HG02885 (cell line): ENCODE measurements around the gene PCLO.
"Not testable (repeated sequence)": the region's sequence is repeated elsewhere in the genome, so short reads cannot be mapped to it uniquely, and the experiment has no call there.

Source experiments
- ATAC-seq: cut with Tn5 transposase; IDR thresholded peaks from one replicate; pipeline ENCODE4 v1.9.1; 2021; ENCODE audit warnings: mild to moderate bottlenecking; ENCODE audit not compliant: unreplicated experiment, poor library complexity

The PCLO gene

GRCh38 chr7:82975811-82976468 is 186.7 kb downstream of the PCLO start:
- no peak for ATAC-seq

- ATAC-seq = no peak
These were observed 190.5 kb downstream of the PCLO start for GRCh38 chr7:82972135-82972534.

GRCh38 chr7:82965088-82966036 is 197.3 kb downstream of the PCLO start:
- ATAC-seq = no peak

GRCh38 chr7:82964150-82964882 is 198.4 kb downstream of the PCLO start:
- no peak for ATAC-seq

GRCh38 chr7:82961240-82961639 is 201.4 kb downstream of the PCLO start:
- ATAC-seq = no peak

GRCh38 chr7:82959528-82959927 is 203.2 kb downstream of the PCLO start:
- ATAC-seq = no peak

GRCh38 chr7:82957521-82957920 is 205.2 kb downstream of the PCLO start:
- no peak for ATAC-seq

- ATAC-seq = no peak
These were observed 209.2 kb downstream of the PCLO start for GRCh38 chr7:82953324-82954027.

- no peak for ATAC-seq
These were observed 212.2 kb downstream of the PCLO start for GRCh38 chr7:82950436-82950835.

- ATAC-seq = no peak
These were observed 217.2 kb downstream of the PCLO start for GRCh38 chr7:82945480-82945879.

- no peak for ATAC-seq
These were observed 217.6 kb downstream of the PCLO start for GRCh38 chr7:82945056-82945455.

GRCh38 chr7:82932516-82932915 is 230.2 kb downstream of the PCLO start:
- no peak for ATAC-seq

GRCh38 chr7:82926477-82926876 is 236.2 kb downstream of the PCLO start:
- no peak for ATAC-seq

GRCh38 chr7:82925331-82925730 is 237.4 kb downstream of the PCLO start:
- ATAC-seq = no peak

- no peak for ATAC-seq
These were observed 256.2 kb downstream of the PCLO start for GRCh38 chr7:82906502-82906901.

GRCh38 chr7:82904871-82905270 is 257.8 kb downstream of the PCLO start:
- no peak for ATAC-seq

GRCh38 chr7:82901098-82901497 is 261.6 kb downstream of the PCLO start:
- not testable (repeated sequence) for ATAC-seq

- no peak for ATAC-seq
These were observed 265.2 kb downstream of the PCLO start for GRCh38 chr7:82897500-82897899.

- ATAC-seq = not testable (repeated sequence)
These were observed 268.3 kb downstream of the PCLO start for GRCh38 chr7:82894341-82894740.

GRCh38 chr7:82886324-82886723 is 276.4 kb downstream of the PCLO start:
- ATAC-seq = no peak
